ENCODE measurements around the gene WNT5A.

The WNT5A gene

DNA sequence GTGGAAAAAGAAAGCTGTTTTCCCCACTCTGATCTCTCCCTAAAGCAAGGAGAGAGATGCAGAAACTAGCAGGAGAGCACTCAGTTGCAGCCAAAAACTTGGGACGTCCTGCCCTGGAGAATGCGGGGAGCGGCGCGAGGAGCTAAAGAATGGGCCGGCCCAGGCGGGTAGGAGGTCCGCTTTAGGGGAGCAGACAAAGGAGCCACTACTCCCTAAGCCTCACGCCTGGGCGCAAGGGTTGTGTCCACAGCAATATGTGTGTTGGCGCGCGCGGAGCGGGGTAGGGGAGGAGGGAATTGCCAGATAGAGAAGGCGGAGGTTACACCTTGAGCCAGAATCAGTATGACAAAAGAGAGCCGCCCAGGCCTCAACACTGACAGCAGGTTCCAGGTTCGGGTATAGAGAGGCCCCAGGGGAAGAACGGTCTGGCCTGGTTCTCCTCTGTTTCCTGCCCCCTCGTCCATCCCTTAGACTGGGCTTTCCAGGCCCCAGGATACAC lies 2.9 kb downstream of the WNT5A start:
- peak overlapping the region; percentile 68 for H3K4me3 ChIP-seq (ENCODE audit: control insufficient read depth, low read depth, low read length)
- no peak for DNase-seq (ENCODE audit: low read depth)
- TF ChIP-seq, protein P1, sequence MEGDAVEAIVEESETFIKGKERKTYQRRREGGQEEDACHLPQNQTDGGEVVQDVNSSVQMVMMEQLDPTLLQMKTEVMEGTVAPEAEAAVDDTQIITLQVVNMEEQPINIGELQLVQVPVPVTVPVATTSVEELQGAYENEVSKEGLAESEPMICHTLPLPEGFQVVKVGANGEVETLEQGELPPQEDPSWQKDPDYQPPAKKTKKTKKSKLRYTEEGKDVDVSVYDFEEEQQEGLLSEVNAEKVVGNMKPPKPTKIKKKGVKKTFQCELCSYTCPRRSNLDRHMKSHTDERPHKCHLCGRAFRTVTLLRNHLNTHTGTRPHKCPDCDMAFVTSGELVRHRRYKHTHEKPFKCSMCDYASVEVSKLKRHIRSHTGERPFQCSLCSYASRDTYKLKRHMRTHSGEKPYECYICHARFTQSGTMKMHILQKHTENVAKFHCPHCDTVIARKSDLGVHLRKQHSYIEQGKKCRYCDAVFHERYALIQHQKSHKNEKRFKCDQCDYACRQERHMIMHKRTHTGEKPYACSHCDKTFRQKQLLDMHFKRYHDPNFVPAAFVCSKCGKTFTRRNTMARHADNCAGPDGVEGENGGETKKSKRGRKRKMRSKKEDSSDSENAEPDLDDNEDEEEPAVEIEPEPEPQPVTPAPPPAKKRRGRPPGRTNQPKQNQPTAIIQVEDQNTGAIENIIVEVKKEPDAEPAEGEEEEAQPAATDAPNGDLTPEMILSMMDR (IDR thresholded peaks at IDR 0.05; ENCODE audit: control insufficient read depth, insufficient read depth, low read depth, low read length, missing control alignments), result no peak

DNA sequence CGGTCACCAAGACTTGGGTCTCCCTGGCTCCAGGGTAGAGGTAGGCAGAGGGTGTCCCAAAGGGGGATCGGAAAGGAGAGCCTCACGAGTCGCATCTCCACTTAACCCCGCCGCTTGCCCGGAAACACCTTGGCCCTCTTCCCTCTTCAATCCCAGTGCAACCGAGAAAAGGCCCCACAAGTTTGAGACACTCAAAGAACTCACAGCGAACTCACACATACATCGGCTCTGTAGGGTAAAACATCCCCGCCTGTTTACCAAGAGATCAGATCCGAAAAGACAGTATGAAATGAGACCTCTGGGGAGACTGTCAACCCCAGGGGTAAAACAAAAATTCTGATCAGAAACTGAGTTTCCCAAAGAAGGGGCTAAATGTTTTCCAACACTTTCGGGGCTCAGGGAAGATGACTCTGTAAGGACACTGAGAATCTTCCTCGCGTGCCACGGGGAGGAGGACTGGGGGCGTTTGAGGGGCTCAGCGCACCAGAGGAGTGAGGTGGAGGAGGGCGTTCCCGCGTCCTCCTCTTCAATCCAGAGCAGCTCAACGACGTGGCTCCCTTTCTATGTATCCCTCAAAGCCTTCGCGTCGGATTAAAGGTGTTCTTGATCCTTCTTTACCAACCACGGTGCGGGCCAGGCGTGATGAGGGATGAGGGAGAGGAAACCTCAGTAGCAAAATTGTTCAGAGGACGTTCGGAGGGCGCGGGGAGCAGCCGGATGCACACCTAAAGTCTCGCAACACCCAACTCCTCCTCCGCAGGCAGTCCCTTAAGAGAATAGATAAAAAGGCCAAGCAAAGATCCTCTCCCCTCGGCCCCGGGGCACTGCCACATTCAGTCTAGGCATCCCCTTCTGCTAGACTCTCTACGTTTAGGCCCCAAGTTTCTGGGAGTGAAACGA lies 3.7 kb downstream of the WNT5A start:
- H3K4me3 ChIP-seq (ENCODE audit: control insufficient read depth, low read depth, low read length), result peak overlapping the region; percentile 68
- TF ChIP-seq, protein P1 (IDR thresholded peaks at IDR 0.05; ENCODE audit: control insufficient read depth, insufficient read depth, low read depth, low read length, missing control alignments), result no peak
- no peak for DNase-seq (ENCODE audit: low read depth)

DNA sequence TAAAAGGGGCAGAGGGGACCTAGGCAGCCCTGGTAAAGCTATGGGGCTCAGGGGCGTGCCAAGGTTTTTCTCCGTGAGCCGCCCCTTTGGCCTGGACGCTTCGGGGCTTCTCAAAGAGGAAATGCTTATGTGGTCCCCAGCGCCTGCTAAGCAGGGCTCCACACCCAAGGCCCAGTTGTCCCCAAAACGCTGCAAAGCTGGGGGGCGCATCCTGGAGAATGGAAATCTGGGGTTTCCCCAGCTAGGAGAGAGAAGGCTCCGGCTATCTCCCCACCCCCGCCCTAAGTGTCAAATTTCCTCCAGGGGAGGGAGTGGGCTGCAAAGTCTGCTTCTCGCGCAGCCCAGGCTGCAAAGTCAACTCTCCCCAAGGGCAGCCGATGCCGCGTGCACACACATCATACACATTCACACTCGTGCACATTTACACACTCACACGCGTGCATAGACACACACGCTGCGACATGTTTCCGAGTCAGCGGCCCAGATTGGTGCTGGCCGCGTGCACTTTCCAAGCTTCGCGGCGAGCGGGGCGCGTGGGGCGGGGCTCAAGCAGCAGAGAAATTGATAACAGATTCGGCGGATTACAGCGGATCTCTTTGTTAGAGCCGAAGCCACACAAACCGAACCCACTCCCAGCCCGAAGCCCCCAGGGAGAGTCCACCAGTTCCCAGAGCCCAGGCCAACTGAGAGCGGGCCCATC lies 4.5 kb downstream of the WNT5A start:
- H3K4me3 ChIP-seq (ENCODE audit: control insufficient read depth, low read depth, low read length), result peak overlapping the region; percentile 68
- TF ChIP-seq, protein P1 (IDR thresholded peaks at IDR 0.05; ENCODE audit: control insufficient read depth, insufficient read depth, low read depth, low read length, missing control alignments), result no peak
- DNase-seq (ENCODE audit: low read depth), result no peak

DNA sequence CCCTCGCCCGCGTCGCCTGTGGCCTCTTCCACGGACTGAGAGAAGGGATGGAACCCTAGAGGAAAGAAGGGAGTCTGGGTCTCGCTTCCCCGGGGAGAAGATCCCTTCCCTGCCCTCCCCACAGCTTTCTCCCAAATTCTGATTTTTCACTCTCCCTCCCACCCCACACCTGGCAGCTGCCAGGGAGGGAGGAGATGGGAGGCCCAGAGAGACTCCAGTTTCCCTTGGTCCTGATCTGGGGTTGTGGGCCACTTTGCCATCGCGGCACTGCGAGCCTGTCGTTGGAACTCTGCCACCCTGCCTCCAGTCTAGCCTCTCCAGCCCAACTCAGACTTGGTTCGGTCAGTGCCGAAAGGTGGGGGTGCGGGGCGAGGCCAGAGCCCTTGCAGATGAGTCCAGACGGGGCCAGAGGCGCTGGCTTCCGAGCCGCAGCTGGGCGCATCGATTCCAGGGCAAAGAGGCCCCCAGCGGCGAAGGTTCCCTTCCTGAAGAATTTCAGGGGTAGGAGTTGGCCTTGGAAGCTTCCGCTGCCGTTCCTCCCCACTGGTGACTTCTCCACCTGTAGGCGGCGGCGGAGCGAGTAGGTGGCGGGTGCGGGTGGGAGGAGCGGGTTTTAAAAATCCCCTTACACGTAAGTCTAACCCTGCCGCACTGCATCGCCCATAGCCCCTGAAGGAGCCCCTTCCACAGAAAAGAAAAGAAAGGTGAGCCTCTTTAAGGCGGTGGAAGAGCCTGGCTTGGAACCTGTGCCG lies 5.2 kb downstream of the WNT5A start:
- TF ChIP-seq, protein P1 (IDR thresholded peaks at IDR 0.05; ENCODE audit: control insufficient read depth, insufficient read depth, low read depth, low read length, missing control alignments), result peak; percentile 39
- peak overlapping the region; percentile 68 for H3K4me3 ChIP-seq (ENCODE audit: control insufficient read depth, low read depth, low read length)
- DNase-seq (ENCODE audit: low read depth), result no peak

DNA sequence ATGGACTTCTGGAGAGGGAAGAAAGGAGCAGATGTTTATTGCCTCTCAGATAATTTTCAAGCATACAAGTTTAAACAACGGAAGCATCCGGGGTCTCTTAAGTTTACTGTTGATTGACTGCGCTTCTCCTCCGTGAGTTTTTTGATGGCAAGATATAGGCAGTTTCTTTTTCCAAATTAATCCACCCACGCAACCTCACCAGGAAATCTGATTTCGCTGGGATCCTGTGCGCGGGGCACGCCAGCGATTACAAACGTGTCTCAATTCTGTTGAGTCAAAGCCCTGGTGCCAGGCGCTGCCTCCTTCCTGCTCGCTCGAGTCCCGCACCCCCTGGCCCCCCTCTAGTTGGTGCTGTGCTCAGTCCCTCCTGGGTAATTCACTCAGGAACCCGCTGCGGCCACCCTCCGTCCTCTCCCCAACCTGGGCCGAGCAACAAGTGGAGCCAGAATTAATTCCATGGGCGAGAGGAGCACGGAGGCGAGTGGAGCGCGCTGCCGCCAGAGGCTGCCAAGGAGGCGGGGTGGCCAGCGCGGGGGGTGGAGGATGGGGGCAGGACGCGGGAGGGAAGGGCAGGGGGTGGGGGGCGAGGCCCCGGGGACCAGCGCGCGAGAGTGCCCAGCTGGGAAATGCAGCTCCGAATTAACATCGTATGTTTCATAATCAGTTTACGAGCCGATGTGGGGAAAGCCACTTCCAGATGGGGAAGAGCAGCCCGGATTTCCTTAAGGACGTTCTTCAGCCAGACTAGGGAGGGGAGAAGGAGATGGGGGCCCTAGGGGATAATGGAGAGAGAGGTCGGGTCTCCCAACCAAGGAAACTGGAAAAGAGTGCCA lies 6.0 kb downstream of the WNT5A start:
- peak; percentile 83 for DNase-seq (ENCODE audit: low read depth)

More for the DNA sequence above, 6.0 kb downstream of the WNT5A start:
- TF ChIP-seq, protein P1 (IDR thresholded peaks at IDR 0.05; ENCODE audit: control insufficient read depth, insufficient read depth, low read depth, low read length, missing control alignments), result peak; percentile 25
- H3K4me3 ChIP-seq (ENCODE audit: control insufficient read depth, low read depth, low read length), result peak overlapping the region; percentile 68
